GM19193 (cell line): ENCODE results near the gene SHCBP1L.

ENCODE experiments used
- POLR2A ChIP-seq: IDR thresholded peaks from 4 replicates; pipeline ENCODE4 v1.6.1; 2011; ENCODE audit not compliant: insufficient read depth, insufficient read length; ENCODE audit errors: extremely low read depth

The SHCBP1L gene

GRCh38 chr1:182927693-182928433 is 25.1 kb downstream of the SHCBP1L start:
- no peak for TF ChIP-seq POLR2A

GRCh38 chr1:182925661-182926060 is 27.3 kb downstream of the SHCBP1L start:
- no peak for TF ChIP-seq POLR2A

DNA sequence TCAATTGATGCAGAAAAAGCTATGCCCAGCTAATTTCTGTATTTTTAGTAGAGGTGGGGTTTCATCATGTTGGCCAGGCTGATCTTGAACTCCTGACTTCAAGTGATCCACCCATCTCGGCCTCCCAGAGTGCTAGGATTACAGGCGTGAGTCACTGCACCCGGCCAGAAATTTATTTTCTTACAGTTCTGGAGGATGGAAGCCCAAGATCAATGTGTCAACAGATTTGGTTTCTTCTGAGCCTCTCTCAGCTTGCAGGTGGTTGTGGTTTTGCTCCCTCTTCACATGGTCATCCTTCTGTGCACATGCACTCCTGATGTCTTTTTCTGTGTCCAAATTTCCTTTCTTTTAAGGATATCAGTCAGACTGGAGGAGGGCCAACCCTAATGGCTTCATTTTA is 35.6 kb downstream of the SHCBP1L start:
- no peak for TF ChIP-seq POLR2A

GRCh38 chr1:182913401-182913800 is 39.6 kb downstream of the SHCBP1L start:
- no peak for TF ChIP-seq POLR2A

- no peak for TF ChIP-seq POLR2A
Observed at GRCh38 chr1:182910143-182910542, 42.8 kb downstream of the SHCBP1L start.

- TF ChIP-seq POLR2A = no peak
Observed at GRCh38 chr1:182909578-182909977, 43.4 kb downstream of the SHCBP1L start.

- no peak for TF ChIP-seq POLR2A
Observed at GRCh38 chr1:182905321-182905720, 47.6 kb downstream of the SHCBP1L start.

DNA sequence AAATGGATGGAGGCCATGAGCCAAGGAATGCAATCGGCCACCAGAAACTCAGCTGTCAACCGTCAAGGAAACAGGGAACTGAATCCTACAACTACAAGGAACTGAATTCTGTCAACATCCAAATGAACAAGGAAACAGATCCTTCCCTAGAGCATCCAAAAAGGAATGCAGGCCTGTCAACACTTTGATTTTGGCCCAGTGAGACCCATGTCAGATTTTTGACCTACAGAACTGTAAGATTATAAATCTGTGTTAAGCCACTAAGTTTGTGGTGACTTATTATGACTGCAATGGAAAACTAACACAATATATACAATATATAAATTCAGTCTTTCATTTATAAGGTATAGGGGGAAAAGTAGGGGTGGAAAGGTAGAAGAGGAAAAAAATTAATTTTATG is 55.3 kb downstream of the SHCBP1L start:
- TF ChIP-seq POLR2A = no peak

DNA sequence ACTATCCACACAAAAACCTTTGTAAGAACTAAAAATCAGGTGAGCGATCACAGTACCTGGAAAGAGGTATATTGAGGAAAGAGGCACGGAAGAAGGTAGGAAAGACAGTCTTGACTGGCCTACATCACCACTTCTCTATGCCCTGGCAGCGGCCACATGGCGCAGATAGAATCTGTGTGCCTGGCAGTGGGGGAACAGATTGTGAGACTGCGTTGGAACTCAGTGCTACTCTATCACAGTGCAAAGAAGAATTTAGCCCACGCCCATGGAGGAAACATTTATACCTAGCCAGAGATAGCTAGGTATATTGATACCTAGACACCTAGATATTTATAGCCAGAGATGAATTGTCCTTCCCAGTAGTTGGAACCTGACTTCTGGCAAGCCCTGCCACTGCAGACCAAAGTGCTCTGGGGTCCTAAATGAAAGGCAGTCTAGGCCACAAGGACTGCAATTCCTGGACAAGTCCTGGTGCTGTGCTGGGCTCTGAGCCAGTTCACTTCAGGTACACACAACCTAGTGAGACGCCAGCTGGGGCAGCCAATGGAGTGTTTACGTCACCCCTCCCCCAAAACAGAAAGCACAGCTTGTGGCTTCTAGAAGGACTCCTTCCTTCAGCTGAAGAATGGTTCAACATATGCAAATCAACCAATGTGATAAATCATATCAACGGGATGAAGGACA is 61.9 kb downstream of the SHCBP1L start:
- TF ChIP-seq POLR2A = no peak

DNA sequence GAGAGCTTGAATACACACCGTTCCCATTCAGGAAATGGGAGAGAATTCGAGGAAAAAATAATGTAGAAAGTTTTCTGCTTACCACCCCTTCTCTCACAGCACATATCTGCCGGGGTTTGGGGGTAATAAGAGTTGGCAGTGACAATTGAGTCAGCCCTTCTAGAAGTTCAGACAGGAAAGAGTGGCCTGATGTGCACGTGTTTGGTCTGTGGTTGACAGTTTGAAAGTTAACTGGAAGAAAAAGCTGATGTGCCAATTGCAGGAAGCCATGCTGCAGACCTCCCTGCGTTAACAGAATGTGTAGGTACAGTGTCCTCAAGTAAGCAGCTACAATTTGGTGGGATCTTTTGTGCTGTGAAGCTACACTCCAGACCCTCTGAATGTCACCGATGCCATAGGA is 63.0 kb downstream of the SHCBP1L start:
- no peak for TF ChIP-seq POLR2A

DNA sequence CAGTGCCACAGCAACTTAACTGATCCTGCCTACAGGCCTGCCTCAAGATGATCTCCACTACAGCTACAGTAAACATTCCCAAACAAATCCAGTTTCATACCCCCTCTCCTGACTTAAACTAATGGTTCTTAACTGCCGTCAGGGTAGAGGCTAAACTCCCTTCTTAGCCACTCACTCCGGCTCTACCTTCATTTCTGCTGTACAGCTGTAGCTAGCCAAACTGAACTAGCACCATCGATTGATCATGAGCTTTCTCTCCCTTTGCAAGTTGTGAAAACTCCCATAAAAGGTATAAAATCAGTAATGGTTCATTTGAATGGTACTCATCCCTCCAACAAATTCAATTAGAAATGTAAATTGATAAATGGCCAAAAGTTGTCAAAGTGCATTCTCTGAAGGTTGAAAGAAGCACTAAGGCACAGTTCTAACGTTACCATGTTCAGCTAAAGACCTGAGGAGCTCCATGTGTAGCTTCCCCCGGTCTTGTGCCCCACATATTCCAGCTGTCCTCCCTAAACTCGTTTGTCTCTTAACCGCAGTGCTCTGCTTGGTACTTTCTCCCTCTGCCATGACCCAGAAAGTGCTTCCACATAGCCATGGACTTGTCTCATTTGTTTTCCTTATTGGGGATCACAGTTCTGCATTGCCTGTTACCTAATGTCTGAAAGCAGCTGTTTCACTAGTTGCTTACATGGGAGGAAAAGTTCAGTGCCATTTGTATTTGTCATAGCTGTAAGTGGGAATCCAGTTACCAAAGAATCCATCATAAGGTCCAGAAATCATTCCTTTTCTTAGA is 64.0 kb downstream of the SHCBP1L start:
- no peak for TF ChIP-seq POLR2A

DNA sequence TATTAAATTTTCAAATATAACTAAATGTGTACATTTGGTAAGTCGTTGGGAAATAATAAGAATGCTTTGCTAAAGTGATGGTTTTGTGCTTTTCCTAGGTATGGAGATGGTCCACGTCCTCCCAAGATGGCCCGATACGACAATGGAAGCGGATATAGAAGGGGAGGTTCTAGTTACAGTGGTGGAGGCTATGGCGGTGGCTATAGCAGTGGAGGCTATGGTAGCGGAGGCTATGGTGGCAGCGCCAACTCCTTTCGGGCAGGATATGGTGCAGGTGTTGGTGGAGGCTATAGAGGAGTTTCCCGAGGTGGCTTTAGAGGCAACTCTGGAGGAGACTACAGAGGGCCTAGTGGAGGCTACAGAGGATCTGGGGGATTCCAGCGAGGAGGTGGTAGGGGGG is 66.0 kb downstream of the SHCBP1L start:
- no peak for TF ChIP-seq POLR2A

GRCh38 chr1:182885591-182885990 is 67.4 kb downstream of the SHCBP1L start:
- no peak for TF ChIP-seq POLR2A

- no peak for TF ChIP-seq POLR2A
Observed at GRCh38 chr1:182884872-182885271, 68.1 kb downstream of the SHCBP1L start.

- no peak for TF ChIP-seq POLR2A
Observed at GRCh38 chr1:182877842-182878241, 75.1 kb downstream of the SHCBP1L start.
